Astrocyte of the cerebellum (primary cell): ENCODE data around the gene IFNL1.

Experiments used
- DNase-seq: peaks from one replicate; pipeline ENCODE4 v3.0.0-alpha.2; 2011; ENCODE audit warnings: low read depth
- H3K4me3 ChIP-seq: 2 replicates; pipeline ENCODE4 v1.5.1; 2011; ENCODE audit warnings: mild to moderate bottlenecking, low read depth, low read length, moderate library complexity
- CTCF ChIP-seq: IDR thresholded peaks from 2 replicates; pipeline ENCODE4 v1.5.1; 2012; ENCODE audit warnings: low read length, low read depth, moderate library complexity, mild to moderate bottlenecking; ENCODE audit errors: missing control alignments
- in situ Hi-C: cut with HindIII; loops from 2 replicates; pipeline ENCODE4 v1.10.0; 2017; ENCODE audit warnings: low sequenced_read_pairs

IFNL1 gene

GRCh38 chr19:39296055-39296645, at the start of gene IFNL1:
TSS of gene IFNL1 (plus strand) at chr19:39296407. CDS start at chr19:39296422, 15 bp downstream.
- TF ChIP-seq CTCF, result no peak
- H3K4me3 ChIP-seq, result no peak within 1 kb of the TSS
- in situ Hi-C loops, result no loop called here
- DNase-seq, result no peak

GRCh38 chr19:39246951-39247669, 49.1 kb upstream of the IFNL1 start:
- in situ Hi-C loops, result no loop called here
- no peak overlapping the region for H3K4me3 ChIP-seq
- DNase-seq, result no peak
- no peak for TF ChIP-seq CTCF

GRCh38 chr19:39247701-39248664, 48.2 kb upstream of the IFNL1 start:
- in situ Hi-C loops, result no loop called here

DNA sequence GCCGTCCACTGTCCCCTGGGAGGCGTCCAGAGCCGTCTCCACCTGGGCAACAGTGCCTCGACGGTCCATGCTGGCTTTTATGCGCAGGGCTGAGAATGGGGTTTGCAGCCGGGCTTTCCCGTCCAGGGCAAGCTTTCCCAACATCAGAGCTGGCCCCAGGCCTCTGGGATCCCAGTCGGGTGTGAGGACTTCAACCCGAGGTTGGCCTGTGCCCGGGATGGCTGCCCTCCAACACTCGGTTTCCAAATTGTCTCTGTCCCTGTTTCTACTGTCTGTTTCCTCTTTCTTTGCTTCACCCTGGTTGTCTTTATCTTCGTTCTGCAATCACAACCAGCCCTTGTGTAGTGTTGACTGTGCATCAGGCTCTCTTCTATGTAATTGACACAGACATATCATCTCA, 47.4 kb upstream of the IFNL1 start, which contains the start of gene IFNL4:
Gene IFNL4 (minus strand): TSS at position 51 of the 400 bp plus-strand sequence.
- TF ChIP-seq CTCF, result no peak
- no peak within 1 kb of the TSS for H3K4me3 ChIP-seq
- in situ Hi-C loops, result no loop called here
- no peak for DNase-seq

More at GRCh38 chr19:39247701-39248664, 48.2 kb upstream of the IFNL1 start:
- DNase-seq, result no peak
- no peak overlapping the region for H3K4me3 ChIP-seq
- TF ChIP-seq CTCF, result no peak

DNA sequence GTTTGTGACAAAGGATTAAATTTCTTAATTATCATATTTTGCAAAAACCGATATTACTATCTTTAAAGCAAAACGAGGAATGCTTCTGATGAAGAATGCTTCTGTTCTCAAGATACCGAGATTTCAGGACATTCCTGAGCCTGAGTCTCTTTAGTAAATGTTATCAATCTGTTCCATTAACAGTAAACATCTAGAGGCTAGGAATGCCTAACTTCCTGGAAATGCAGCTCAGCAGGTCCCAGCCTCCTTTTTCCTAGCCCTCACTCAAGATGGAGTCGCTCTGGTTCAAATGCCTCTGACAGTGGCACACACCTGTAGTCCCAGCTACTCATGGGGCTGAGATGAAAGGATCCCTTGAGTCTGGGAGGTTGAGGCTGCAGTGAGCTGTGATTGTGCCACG, 45.1 kb upstream of the IFNL1 start:
- TF ChIP-seq CTCF, result no peak
- DNase-seq, result no peak
- in situ Hi-C loops, result no loop called here
- no peak overlapping the region for H3K4me3 ChIP-seq

DNA sequence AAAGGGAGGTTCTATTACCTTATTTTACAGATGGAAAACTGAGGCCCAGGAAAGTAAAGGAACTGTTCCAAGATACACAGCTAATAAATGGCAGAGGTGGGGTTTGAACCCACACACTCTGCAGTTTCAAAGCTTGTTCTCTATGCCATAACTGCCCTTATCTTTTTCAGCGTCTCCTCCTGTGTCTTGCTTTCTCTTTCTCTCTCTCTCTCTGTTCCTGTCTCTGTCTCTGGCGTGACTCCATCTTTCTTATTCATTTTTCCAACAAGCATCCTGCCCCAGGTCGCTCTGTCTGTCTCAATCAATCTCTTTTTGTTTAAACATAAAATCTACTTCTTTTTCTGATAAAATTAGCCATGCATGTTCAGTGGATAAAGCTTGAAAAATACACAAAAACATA, 44.4 kb upstream of the IFNL1 start:
- no peak for DNase-seq
- no peak overlapping the region for H3K4me3 ChIP-seq
- TF ChIP-seq CTCF, result no peak
- in situ Hi-C loops, result no loop called here
